Gastroesophageal sphincter (tissue), 3 donors: ENCODE results near the gene NDOR1.

Experiments
- EP300 ChIP-seq: sonication (generic); formaldehyde crosslinking; IDR thresholded peaks from one replicate; pipeline ENCODE4 v1.6.1; 2017; ENCODE audit warnings: antibody characterized with exemption, mild to moderate bottlenecking
- POLR2A ChIP-seq, 2 donors: fragments of 450-650 bp; IDR thresholded peaks; one replicate each; pipeline ENCODE4 v1.6.1; 2017; ENCODE audit warnings: antibody characterized with exemption in 2 of 2, mild to moderate bottlenecking in 2 of 2, moderate library complexity in 1 of 2
- POLR2AphosphoS5 ChIP-seq: sonication (generic); formaldehyde crosslinking; IDR thresholded peaks from one replicate; pipeline ENCODE4 v1.6.1; 2017; ENCODE audit warnings: antibody characterized with exemption
- TF ChIP-seq, protein P1 (sequence below), 4 experiments: fragments of 200-600 bp in 2 of 4; fragments of 450-650 bp in 2 of 4; sonication (generic) in 1 of 4; IDR thresholded peaks; one replicate each; pipeline ENCODE4 v1.5.1; 2017 to 2019; ENCODE audit warnings: antibody characterized with exemption in 4 of 4, mild to moderate bottlenecking in 2 of 4, moderate library complexity in 2 of 4

GRCh38 chr9:137218212-137218753 is 12.8 kb downstream of the NDOR1 start:
- TF ChIP-seq POLR2A (IDR thresholded peaks at IDR 0.05), result no peak
- TF ChIP-seq, protein P1, sequence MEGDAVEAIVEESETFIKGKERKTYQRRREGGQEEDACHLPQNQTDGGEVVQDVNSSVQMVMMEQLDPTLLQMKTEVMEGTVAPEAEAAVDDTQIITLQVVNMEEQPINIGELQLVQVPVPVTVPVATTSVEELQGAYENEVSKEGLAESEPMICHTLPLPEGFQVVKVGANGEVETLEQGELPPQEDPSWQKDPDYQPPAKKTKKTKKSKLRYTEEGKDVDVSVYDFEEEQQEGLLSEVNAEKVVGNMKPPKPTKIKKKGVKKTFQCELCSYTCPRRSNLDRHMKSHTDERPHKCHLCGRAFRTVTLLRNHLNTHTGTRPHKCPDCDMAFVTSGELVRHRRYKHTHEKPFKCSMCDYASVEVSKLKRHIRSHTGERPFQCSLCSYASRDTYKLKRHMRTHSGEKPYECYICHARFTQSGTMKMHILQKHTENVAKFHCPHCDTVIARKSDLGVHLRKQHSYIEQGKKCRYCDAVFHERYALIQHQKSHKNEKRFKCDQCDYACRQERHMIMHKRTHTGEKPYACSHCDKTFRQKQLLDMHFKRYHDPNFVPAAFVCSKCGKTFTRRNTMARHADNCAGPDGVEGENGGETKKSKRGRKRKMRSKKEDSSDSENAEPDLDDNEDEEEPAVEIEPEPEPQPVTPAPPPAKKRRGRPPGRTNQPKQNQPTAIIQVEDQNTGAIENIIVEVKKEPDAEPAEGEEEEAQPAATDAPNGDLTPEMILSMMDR (IDR thresholded peaks at IDR 0.05), result no peak
- TF ChIP-seq EP300, result no peak
- TF ChIP-seq POLR2AphosphoS5, result no peak
